PC-3 (cell line): ENCODE results near the gene MXRA7.

Source experiments
- EZH2 ChIP-seq: fragments of 300-600 bp; sonication (generic); IDR thresholded peaks from one replicate; pipeline ENCODE4 v1.6.1; 2017; ENCODE audit warnings: antibody characterized with exemption, mild to moderate bottlenecking, low read length; ENCODE audit not compliant: unreplicated experiment
- EZH2phosphoT487 ChIP-seq: fragments of 300-600 bp; sonication (generic); IDR thresholded peaks from 2 replicates; pipeline ENCODE4 v1.6.1; 2018; ENCODE audit warnings: mild to moderate bottlenecking, antibody characterized with exemption, low read length, borderline replicate concordance
- TF ChIP-seq, protein P1 (sequence below): fragments of 300-600 bp; sonication (generic); conservative IDR thresholded peaks from 2 replicates; pipeline ENCODE4 v1.5.1; 2017; ENCODE audit warnings: antibody characterized with exemption, low read depth, mild to moderate bottlenecking, low read length

DNA sequence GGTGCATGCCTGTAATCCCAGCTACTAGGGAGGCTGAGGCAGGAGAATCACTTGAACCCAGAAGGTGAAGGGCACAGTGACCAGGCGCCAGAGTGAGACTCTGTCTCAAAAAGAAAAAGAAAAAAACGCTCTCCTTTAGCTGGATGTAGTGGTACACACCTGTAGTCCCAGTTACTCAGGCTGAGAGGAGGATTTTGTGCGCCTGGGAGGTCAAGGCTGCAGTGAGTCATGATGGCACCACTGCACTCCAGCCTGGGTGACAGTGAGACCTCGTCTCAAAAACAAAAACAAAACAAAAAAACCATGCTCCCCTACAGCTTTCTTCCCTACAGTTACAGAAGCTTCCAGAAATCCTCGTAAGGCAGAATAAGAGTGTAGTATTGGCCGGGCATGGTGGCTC, 34.1 kb downstream of the MXRA7 start:
- TF ChIP-seq, protein P1, sequence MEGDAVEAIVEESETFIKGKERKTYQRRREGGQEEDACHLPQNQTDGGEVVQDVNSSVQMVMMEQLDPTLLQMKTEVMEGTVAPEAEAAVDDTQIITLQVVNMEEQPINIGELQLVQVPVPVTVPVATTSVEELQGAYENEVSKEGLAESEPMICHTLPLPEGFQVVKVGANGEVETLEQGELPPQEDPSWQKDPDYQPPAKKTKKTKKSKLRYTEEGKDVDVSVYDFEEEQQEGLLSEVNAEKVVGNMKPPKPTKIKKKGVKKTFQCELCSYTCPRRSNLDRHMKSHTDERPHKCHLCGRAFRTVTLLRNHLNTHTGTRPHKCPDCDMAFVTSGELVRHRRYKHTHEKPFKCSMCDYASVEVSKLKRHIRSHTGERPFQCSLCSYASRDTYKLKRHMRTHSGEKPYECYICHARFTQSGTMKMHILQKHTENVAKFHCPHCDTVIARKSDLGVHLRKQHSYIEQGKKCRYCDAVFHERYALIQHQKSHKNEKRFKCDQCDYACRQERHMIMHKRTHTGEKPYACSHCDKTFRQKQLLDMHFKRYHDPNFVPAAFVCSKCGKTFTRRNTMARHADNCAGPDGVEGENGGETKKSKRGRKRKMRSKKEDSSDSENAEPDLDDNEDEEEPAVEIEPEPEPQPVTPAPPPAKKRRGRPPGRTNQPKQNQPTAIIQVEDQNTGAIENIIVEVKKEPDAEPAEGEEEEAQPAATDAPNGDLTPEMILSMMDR: no peak
- TF ChIP-seq EZH2: no peak
- no peak for TF ChIP-seq EZH2phosphoT487
